GM18511 (cell line): ENCODE measurements around the gene ZNF500.
"Not testable (repeated sequence)": the region's sequence is repeated elsewhere in the genome, so short reads cannot be mapped to it uniquely, and the experiment has no call there.

ENCODE experiments used
- ATAC-seq: cut with Tn5 transposase; IDR thresholded peaks from one replicate; pipeline ENCODE4 v1.9.1; 2021; ENCODE audit warnings: mild to moderate bottlenecking, moderate library complexity; ENCODE audit not compliant: unreplicated experiment

ZNF500 gene

DNA sequence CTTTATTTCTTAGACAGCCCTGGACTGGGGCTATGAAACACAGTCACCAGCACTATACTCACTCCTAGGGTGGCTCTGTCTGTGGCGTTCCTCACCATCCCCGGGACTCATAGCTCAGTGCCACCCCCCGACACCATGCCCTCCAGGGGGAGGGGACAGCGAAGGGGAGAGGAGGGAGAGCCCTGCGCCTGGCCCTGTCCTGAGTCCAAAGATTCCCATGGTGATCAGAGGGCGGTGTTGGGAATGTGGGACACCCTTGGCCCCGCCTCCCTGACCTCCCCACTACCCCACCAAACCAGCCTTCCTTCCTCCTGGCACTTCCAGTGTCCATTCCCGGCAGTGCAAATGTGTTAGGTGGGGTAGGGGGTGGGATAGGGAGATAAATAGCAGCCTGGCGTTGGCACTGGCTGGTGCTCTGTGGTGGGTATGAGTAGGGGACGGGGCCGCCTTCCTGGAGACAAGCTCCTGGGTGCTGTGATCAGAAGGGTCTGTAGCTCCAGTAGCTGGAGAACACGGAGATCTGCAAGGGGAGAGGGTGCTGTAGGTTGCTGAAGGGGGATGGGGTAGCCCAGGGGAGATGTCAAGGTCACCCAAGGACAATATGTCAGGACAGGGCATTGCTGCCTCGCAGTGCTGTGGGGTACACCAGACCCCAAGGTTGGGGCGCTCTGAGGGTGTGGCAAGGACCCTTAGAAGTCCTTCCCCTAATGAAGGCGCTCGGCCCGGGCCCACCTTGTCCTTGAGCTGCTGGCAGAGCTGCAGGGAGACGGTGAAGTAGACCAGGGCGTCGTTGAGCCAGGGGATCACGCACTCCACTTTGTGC is 30.2 kb upstream of the ZNF500 start:
- no peak for ATAC-seq

DNA sequence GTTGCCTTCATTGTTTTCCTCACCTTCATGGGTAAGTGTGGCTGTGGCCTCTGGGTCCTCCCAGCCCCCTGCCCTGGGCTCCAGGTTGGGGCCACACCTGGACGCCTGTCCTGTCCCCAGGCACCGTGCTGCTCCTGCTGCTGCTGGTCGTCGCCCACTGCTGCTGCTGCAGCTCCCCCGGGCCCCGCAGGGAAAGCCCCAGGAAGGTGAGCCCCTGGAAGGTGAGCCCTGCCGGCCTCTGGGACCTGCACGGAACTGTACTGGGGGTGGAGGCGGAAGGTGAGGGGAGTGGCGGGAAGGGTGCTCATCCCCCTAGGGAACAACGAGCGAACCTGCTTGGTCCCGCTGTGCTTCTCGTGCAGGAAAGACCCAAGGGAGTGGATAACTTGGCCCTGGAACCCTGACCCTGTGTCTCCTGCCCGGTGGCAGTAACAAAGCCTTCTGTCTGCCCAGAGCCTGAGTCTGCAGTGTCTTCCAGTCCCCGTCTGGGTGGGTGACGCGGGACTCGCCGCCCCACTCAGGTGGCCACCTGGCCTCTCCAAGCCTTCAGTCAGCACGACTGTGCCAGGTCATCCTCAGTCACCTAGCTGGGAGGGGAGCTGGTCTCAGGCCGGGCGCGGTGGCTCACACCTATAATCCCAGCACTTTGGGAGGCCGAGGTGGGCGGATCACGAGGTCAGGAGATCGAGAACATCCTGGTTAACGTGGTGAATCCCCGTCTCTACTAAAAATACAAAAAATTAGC is 29.0 kb upstream of the ZNF500 start:
- no peak for ATAC-seq

DNA sequence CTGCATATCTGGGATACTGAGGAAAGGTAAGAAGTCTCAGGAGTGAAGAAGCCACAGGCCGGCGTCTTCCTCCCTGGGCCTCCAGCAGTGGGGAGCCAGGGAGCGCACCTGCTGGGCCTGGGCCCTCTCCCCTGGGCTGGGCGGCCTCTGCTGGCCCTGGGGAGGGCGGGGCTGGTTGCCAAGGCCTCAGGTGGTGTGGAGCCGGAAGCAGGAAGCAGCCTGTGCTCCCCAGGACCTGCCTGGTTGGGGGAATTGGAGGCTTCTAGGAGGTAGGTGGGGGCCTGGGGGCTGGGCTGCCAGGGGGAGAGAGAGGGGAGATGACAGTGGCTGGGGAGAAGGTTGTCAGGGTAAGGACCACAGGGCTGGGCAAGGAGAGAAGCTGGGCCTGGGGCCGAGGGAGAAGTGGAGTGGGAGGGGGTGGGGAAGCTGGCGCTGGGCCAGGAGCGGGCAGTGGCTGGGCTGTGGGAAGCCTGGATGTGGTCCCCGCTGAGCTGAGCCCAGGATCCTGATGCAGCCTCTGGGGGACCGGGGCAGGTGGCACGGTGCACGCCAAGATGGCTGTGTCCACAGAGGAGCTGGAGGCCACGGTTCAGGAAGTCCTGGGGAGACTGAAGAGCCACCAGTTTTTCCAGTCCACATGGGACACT is 28.3 kb upstream of the ZNF500 start, which contains the start of gene SMIM22:
SMIM22 (plus strand) TSS at position 189 of the 647 bp plus-strand sequence; CDS start at position 555, 366 bp downstream.
- ATAC-seq = no peak

DNA sequence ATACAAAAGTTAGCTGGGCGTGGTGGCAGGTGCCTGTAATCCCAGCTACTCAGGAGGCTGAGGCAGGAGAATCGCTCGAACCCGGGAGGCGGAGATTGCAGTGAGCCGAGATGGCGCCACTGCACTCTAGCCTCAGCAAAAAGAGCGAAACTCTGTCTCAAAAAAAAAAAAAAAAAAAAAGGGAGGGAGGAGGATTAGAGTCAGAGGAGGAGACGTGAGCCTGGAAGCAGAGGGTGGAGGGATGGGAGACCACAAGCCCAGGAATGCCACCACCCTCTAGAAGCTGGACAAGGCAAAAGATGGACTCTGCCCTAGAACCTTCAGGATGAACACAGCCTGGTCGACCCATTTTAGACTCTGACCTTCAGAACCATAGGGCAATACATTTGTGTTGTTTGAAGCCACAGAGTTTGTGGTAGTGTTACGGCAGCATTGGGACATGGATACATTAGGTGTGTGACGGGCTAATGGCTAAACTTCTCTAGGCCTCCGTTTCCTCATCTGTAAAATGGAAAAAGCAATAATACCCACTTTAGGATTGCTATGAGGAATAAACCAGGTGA is 26.1 kb upstream of the ZNF500 start:
- no peak for ATAC-seq

DNA sequence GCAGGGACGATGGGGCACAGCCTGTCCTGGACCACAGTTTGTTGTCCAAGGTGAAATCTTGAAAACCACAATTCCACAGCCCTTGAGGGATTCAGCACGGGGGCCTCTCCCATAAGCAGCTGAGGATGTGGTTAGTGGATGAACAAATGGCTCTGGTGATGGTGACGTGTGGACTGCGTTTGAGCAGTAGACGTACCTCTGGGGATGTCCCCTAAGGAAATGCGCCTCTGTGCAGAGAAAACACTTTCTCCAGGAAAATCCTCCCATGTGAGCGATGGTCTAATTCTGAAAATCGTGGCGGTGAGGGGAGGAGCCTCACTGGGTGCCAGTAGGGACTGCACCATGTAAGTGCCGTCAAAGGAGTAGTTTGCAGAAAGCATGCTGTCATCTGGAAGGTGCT is 23.9 kb upstream of the ZNF500 start:
- ATAC-seq = no peak

DNA sequence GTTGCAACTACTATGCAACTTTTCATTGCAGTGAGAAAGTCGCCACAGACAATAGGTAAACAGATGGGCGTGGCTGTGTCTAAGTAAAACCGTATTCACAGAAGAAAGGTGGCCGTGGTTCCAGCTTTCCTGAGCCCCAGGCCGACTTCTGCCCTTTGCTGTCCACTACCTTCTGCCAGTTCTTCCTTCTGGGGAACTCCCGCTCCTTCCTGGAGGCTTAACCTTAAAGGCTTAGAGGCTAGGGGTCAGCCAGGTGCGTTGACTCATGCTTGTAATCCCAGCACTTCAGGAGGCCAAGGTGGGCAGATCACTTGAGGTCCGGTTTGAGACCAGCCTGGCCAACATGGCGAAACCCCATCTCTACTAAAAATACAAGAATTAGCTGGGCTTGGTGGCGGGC is 23.3 kb upstream of the ZNF500 start:
- no peak for ATAC-seq

DNA sequence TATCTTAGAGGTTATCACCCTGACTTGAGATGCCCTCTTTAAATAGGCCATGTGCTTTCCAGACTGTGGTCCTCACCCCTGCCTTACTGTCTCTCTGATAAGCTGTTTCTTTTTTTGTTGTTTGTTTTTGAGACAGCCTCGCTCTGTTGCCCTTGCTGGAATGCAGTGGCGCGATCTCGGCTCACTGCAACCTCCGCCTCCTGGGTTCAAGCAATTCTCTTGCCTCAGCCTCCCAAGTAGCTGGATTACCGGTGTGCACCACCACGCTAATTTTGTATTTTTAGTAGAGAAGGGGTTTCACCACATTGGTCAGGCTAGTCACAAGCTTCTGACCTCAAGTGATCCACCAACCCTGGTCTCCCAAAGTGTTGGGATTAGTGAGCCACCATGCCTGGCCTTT is 21.9 kb upstream of the ZNF500 start:
- no peak for ATAC-seq

DNA sequence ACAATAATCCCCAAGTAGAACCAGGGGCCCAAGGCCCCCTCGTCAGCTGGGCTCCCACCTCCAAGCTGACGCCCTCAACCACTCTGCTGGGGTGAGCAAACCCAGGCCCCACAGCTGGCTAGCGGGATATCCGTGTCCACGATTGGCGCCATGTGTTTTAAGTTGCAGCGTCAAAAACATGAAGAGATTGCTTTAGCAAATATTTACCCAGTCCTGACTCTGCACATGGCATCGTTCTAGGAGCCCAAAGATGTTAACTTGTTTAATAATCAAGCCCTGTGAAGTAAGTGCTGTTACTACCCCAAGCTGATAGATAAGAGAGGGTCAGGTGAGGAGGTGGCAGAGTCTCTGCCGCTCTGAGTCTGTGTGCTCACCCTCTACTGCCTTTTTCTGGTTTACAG is 21.5 kb upstream of the ZNF500 start:
- ATAC-seq = no peak

DNA sequence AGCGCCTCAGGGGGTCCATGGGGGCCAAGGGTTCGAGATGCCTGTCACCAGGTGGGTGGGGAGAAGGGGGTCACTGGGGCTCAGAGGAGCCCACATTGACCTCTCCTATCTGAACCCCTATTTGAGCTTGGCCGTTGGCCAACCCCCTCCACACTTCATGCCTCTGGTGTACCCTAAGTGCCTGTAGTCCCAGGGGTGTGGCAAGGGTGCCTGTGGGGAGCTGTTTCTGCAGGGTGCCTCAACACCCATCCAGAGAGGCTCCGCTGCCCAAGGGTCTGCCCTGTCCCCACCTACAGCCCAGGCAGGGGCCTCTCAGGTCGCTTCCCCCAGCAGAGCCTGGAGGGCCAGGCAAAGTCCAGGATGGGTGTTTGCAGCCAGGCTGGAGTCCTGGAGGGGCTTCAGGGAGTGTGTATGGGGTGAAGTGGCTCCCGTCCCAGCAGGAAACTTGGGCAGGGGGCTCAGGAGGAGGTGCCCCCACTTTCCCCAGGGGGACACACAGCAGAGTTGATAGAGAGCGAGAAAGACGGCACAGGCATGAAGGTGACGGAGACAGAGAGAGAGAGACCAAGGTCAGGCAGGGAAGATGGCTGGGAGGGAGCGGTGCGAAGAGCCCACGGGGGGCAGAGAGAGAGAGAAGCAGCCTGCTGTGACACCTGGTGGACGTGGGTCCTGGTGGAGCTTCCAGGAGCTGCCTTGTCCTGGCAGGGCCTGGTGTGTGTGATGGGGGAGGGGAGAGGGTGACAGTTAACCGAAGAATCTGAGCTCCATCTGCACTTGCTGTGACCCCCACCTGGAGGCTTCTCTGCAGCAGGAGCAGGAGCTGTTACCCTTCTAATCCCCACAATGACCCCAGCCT is 20.9 kb upstream of the ZNF500 start, which contains the start of gene SEPTIN12:
SEPTIN12 (minus strand) TSS at position 719 of the 856 bp plus-strand sequence; CDS start at position 19, 700 bp downstream.
- no peak for ATAC-seq

DNA sequence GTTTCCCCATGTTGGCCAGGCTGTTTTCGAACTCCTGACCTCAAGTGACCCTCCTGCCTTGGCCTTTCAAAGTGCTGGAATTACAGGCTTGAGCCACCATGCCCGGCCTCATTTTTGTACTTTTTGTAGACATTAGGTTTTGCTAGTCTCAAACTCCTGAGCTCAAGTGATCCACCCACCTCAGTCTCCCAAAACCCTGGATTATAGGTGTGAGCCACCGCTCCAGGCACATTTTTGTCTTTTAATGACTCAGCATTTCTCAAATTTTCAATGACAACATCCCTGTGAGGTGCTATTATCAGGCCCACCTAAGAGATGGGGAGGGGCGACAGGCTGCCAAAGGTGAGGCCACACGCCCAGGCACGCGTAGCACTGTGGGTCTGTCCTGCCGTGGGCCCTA is 20.1 kb upstream of the ZNF500 start:
- no peak for ATAC-seq

DNA sequence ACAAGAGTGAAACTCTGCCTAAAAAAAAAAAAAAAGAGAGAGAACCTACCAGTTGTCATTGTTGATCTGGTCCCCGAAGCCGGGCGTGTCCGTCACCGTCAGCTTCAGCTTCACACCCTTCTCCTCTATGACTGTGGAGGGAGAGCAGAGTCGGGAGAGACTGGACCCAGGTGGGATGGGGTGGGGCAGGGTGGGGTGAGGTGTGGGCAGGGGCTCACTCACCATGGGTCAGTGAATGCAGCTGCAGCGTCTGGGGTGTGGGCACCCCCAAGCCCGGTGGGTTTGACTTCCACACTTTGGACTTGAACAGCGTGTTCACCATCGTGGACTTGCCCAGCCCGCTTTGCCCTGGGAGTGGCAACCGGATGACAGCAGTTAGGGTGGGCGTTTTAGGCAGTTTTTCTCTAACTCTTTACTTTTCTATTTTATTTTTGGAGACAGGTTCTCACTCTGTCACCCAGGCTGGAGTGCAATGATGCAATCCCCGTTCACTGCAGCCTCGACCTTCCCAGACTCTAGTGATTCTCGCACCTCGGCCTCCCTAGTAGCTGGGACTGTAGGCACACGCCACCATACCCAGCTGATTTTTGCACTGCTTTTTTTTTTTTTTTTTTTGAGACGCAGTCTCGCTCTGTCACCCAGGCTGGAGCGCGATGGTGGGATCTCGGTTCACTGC is 18.9 kb upstream of the ZNF500 start:
- no peak for ATAC-seq

DNA sequence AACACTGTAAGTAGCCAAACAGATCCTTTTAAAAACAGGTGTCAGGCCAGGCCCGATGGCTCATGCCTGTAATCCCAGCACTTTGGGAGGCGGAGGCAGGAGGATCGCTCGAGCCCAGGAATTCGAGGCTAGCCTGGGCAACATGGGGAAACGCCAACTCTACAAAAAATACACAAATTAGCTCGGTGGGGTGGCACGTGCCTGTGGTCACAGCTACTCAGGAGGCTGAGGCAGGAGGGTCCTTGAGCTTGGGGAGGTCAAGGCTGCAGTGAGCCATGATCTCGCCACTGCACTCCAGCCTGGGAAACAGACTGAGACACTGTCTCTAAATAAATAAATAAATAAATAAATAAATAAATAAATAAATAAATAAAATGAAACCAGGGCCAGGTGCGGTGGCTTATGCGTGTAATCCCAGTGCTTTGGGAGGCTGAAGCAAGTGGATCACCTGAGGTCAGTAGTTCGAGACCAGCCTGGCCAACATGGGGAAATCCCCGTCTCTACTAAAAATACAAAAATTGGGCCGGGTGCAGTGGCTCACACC is 17.6 kb upstream of the ZNF500 start:
- not testable (repeated sequence) for ATAC-seq

DNA sequence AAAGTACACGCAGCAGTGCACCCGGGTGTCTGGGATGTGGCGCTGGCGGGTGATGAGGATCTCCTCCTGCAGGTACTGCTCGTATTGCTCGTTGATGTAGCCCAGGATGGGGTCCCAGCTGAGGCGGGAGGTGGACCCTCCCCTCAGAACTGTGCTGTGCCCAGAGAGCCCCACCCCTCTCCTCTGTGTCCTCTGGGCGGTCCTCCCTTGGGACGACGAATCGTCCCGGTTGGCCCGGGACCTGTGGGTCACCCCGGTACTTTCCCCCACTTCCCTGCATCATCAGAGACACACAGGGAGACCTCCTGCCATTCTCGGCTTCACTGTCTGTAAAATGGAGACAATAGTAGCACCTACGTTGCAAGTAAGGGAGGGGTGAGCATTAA is 17.0 kb upstream of the ZNF500 start:
- ATAC-seq = no peak

DNA sequence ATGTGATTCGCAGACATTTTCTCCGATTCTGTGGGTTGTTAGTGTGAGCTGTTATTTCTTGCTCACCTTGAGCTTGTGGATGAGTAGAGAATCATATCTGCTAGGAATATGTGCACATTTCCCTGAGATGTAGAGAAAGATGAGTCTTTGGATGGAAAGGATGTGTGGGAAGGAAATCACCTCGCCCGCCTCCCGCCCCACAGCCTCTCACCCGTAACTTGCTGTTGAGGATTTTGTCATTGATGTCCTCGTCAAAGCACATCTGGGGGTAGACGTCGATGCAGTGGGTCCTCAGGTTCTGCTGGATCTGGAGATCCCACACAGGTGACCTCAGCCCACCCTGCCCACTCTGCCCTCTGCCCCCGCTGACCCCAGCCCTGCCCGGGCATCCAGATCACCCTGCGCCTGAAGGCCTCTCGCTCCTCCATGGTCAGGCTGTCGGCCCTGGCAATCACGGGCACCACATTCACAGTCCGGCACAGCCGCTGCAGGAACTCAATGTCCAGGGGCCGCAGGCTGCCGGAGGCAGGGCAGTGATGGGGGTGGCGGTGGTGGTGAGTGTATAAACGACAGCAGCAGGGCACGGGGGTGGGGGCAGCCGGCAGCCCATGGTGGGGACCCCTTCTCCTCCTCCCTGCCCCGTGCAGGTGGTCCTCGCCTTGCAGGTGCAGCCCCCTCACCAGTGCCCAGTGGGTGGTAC is 16.4 kb upstream of the ZNF500 start:
- ATAC-seq = no peak

DNA sequence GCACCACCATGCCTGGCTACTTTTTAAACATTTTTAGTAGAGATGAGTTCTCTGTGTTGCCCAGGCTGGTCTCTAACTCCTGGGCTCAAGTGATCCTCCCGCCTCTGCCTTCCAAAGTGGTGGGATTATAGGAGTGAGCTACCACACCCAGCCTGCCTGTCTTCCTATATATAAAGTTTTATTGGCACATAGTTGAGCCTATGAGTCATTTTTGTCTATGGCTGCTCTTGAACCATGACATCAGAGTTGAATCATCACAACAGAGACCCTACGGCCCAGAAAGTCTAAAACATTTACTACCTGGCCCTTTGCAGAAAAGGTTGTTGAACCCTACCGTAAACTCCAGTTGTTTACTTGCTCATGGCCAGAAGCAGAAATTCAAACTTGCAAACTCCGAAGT is 13.3 kb upstream of the ZNF500 start:
- no peak for ATAC-seq

DNA sequence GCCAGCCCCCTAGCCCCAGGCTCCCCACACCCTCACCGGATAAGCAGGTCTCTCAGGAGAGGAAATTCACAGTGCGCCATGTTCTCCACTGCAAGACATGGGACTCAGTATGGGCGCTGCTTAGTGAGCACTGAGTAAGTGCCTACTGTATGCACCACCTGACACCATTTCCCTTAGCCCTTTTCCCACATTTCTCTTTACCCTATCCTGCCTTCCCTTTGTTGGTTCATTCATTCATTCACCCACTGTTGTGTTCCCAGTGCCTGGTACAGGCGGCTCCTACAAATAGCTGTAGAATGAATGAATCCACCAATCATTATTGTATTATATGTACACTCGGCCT is 11.1 kb upstream of the ZNF500 start:
- ATAC-seq = no peak

DNA sequence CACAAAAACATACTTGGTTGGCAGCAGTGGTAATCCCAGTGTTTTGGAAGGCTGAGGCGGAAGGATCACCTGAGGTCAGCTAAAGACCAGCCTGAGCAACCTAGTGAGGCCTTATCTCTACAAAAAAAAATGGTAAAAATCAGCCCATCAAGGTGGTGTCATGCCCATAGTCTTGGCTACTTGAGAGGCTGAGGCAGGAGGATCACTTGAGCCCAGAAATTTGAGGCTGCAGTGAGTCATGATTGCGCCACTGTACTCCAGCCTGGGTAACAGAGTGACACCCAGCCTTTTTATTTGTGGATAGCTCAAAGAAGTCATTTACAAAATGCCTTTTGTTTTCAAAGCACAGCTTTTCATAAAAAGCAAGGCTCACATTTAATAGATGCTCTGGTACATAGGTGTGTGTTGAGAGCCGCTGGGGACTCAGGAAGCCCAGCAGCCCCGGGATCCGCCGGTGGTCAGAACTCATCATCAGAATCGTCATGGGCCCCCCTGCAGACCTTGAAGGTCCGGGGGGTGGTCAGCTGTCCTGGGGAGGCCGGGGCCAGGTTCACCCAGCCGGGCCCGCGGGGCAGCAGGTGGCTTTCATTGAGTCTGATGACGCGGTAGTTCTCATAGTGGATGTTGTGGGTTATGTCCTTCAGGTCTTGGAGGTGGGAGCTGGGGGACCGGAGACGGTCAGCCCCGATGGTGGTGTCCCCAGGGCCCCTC is 10.5 kb upstream of the ZNF500 start:
- no peak for ATAC-seq

DNA sequence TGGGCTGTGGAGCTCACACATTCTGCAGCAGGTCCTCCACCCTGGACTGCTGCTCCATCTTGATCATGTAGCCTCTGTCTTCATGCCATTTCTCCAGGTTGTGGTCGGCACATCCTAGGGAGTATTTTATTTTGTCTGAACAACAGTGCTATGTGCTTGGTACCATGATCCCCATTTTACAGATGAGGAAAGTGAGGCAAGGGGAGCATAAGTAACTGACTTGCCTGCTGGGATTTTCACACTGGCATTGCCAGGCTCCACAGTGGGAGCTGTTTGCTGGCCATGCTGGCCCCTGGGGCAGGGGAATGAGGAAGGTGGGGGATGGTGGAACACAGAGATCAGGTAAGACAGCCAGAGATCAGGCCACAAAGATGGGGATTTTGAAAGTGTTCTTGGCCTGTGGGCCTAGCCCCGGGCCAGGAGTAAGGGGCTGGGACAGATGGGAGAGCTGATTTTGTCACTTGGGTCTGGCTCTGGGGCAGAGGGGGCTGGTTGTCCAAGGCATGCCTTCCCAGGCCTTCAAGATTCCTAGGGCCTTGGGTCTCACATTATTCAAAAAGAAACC is 9.3 kb upstream of the ZNF500 start:
- no peak for ATAC-seq
